Testis (tissue), 3 donors: Measurements from ENCODE around the gene RNU6-9. TPM values are rescaled to one million over a fixed set of nuclear protein-coding genes. Genes with fewer than 3 reads are reported as not detected.
"Not testable (repeated sequence)": the region's sequence is repeated elsewhere in the genome, so short reads cannot be mapped to it uniquely, and the experiment has no call there.

Experiments used
- DNase-seq: peaks from one replicate; pipeline ENCODE4 v3.0.0-alpha.2; 2019
- H3K27ac ChIP-seq, 2 donors: fragments of 200-600 bp; sonication (generic); one replicate each; pipeline ENCODE4 v1.5.1; 2019
- H3K27me3 ChIP-seq: fragments of 200-600 bp; sonication (generic); one replicate; pipeline ENCODE4 v1.5.1; 2019
- H3K36me3 ChIP-seq: fragments of 200-600 bp; sonication (generic); one replicate; pipeline ENCODE4 v1.5.1; 2017; ENCODE audit warnings: low read depth; ENCODE audit errors: missing control alignments
- H3K4me1 ChIP-seq: fragments of 200-600 bp; sonication (generic); one replicate; pipeline ENCODE4 v1.5.1; 2019
- H3K4me3 ChIP-seq, 2 donors: fragments of 200-600 bp; sonication (generic); one replicate each; pipeline ENCODE4 v1.5.1; 2017 to 2019
- H3K9me3 ChIP-seq: fragments of 200-600 bp; sonication (generic); one replicate; pipeline ENCODE4 v1.5.1; 2017
- CTCF ChIP-seq, 3 experiments: fragments of 450-650 bp in 2 of 3; fragments of 200-600 bp in 1 of 3; sonication (generic) in 1 of 3; IDR thresholded peaks; one replicate each; pipeline ENCODE4 v1.5.1; 2016 to 2019; ENCODE audit warnings: antibody characterized with exemption in 3 of 3, mild to moderate bottlenecking in 2 of 3, moderate library complexity in 1 of 3
- POLR2A ChIP-seq: fragments of 450-650 bp; IDR thresholded peaks from one replicate; pipeline ENCODE4 v1.6.1; 2017; ENCODE audit warnings: antibody characterized with exemption, mild to moderate bottlenecking, moderate library complexity
- WGBS, 2 donors: methylation state at CpG; one replicate each; pipeline ENCODE4 v1.1.5; 2018; 5-methylcytosine and 5-hydroxymethylcytosine counted together
- intact Hi-C: fragments of 100-400 bp; cut with DNase I; formaldehyde crosslinking; loops from one replicate; pipeline ENCODE4 v1.15.1; 2023; ENCODE audit warnings: low total_unique reads
- polyA plus RNA-seq: library from polyadenylated mRNA; stranded (reverse); fragments of 350-450 nt; fragmentation: Illumina TruSeq; extraction: RNeasy Lipid Tissue Mini Kit (QIAGEN cat#74804); gene quantifications from one replicate; pipeline ENCODE4 v1.2.3, GENCODE V29; 2014; ENCODE audit warnings: low read depth, low replicate concordance; ENCODE audit not compliant: insufficient read depth
- total RNA-seq, 2 donors: library from RNA; depleted of rRNA; stranded (reverse); fragments of >200 nt; gene quantifications; one replicate each; pipeline ENCODE4 v1.2.3, GENCODE V29; 2016

Gene RNU6-9
- total and polyA plus RNA-seq, 3 donors from 2014 or later, result not detected

GRCh38 chr19:888581-889385 is 4.5 kb upstream of the RNU6-9 start:
- H3K36me3 ChIP-seq, result no peaks in the 10 kb centered on the region
- no peaks in the 10 kb centered on the region for H3K27me3 ChIP-seq
- WGBS, 2 donors, result 92 to 94% methylated on average over 30 of the region's 30 CpGs
- TF ChIP-seq CTCF (IDR thresholded peaks at IDR 0.05) (no peak), POLR2A (no peak)
- intact Hi-C loops, result no loop called here
- no peak overlapping the region for H3K27ac ChIP-seq
- H3K9me3 ChIP-seq, result no peaks in the 10 kb centered on the region
- no peak for DNase-seq
- H3K4me3 ChIP-seq, result no peak overlapping the region
- H3K4me1 ChIP-seq, result peaks cover 4% of the 10 kb centered on the region

- TF ChIP-seq POLR2A (no peak), CTCF (IDR thresholded peaks at IDR 0.05) (no peak)
- no peaks in the 10 kb centered on the region for H3K27me3 ChIP-seq
- H3K36me3 ChIP-seq, result no peaks in the 10 kb centered on the region
- no peaks in the 10 kb centered on the region for H3K9me3 ChIP-seq
- peaks cover 4% of the 10 kb centered on the region for H3K4me1 ChIP-seq
- H3K4me3 ChIP-seq, result no peak overlapping the region
- WGBS, 2 donors, result 94% methylated on average over 11 to 19 of the region's 26 CpGs
- DNase-seq, result no peak
- intact Hi-C loops, result no loop called here
- no peak overlapping the region for H3K27ac ChIP-seq
Measured at GRCh38 chr19:889662-890295, 3.5 kb upstream of the RNU6-9 start.

GRCh38 chr19:890831-891230 is 2.5 kb upstream of the RNU6-9 start:
- Histone ChIP-seq H3K27ac (no peak overlapping the region), H3K36me3 (no peaks in the 10 kb centered on the region), H3K4me1 (peaks cover 4% of the 10 kb centered on the region), H3K27me3 (no peaks in the 10 kb centered on the region), H3K9me3 (no peaks in the 10 kb centered on the region), H3K4me3 (no peak overlapping the region)
- 89 to 94% methylated on average over 18 of the region's 18 CpGs for WGBS, 2 donors
- TF ChIP-seq CTCF (IDR thresholded peaks at IDR 0.05), result no peak
- no peak for TF ChIP-seq POLR2A
- intact Hi-C loops, result no loop called here
- DNase-seq, result no peak

- H3K4me3 ChIP-seq, result peak overlapping the region in 1 of 2 donors; percentile 81
- DNase-seq, H3K27ac ChIP-seq, H3K4me1 ChIP-seq, H3K9me3 ChIP-seq, H3K36me3 ChIP-seq, H3K27me3 ChIP-seq, intact Hi-C loops: not testable (repeated sequence)
- WGBS, 2 donors, result 78 to 85% methylated on average over 16 to 38 of the region's 50 CpGs
Measured at GRCh38 chr19:891421-892200, 1.7 kb upstream of the RNU6-9 start.

- Histone ChIP-seq H3K36me3 (no peaks in the 10 kb centered on the region), H3K9me3 (no peaks in the 10 kb centered on the region), H3K4me3 (peak overlapping the region; percentile 81 to 90), H3K27me3 (no peaks in the 10 kb centered on the region), H3K27ac (peak overlapping the region; percentile 88 to 93), H3K4me1 (peaks cover 4% of the 10 kb centered on the region)
- intact Hi-C loops, result no loop called here
- no peak for TF ChIP-seq CTCF (IDR thresholded peaks at IDR 0.05)
- TF ChIP-seq POLR2A, result no peak
- DNase-seq, result no peak
- 5 to 7% methylated on average over 19 to 23 of the region's 27 CpGs for WGBS, 2 donors
Measured at GRCh38 chr19:892243-892893, 916 bp upstream of the RNU6-9 start.
